Neural progenitor cell (in vitro differentiated cells): ENCODE results near the gene AFF4. TPM values are rescaled to one million over a fixed set of nuclear protein-coding genes. Genes with fewer than 3 reads are reported as not detected.

Experiments
- DNase-seq: peaks from one replicate; pipeline ENCODE4 v3.0.0-alpha.2; 2016; ENCODE audit warnings: low spot score
- H2AFZ ChIP-seq: fragments of 200-600 bp; sonication (generic); replicated peaks from 2 replicates; pipeline ENCODE4 v1.6.1; 2016; ENCODE audit warnings: antibody characterized with exemption
- H3F3A ChIP-seq: fragments of 200-600 bp; sonication (generic); 2 replicates; pipeline ENCODE4 v1.6.1; 2016; ENCODE audit warnings: antibody characterized with exemption, low read depth
- H3K27ac ChIP-seq: fragments of 200-600 bp; sonication (generic); 2 replicates; pipeline ENCODE4 v1.5.1; 2016; ENCODE audit warnings: mild to moderate bottlenecking
- H3K27me3 ChIP-seq: fragments of 200-600 bp; sonication (generic); 2 replicates; pipeline ENCODE4 v1.6.1; 2016; ENCODE audit warnings: mild to moderate bottlenecking, moderate library complexity
- H3K36me3 ChIP-seq: fragments of 200-600 bp; sonication (generic); 2 replicates; pipeline ENCODE4 v1.5.1; 2016
- H3K4me1 ChIP-seq: fragments of 200-600 bp; sonication (generic); 2 replicates; pipeline ENCODE4 v1.6.1; 2016; ENCODE audit warnings: mixed run types
- H3K4me2 ChIP-seq: fragments of 200-600 bp; sonication (generic); 2 replicates; pipeline ENCODE4 v1.6.1; 2016
- H3K4me3 ChIP-seq: fragments of 200-600 bp; sonication (generic); 2 replicates; pipeline ENCODE4 v1.5.1; 2016
- H3K79me2 ChIP-seq: fragments of 200-600 bp; sonication (generic); 2 replicates; pipeline ENCODE4 v1.6.1; 2016; ENCODE audit warnings: low read depth
- H3K9ac ChIP-seq: fragments of 200-600 bp; sonication (generic); 2 replicates; pipeline ENCODE4 v1.6.1; 2016
- H3K9me3 ChIP-seq: fragments of 200-600 bp; sonication (generic); 2 replicates; pipeline ENCODE4 v1.5.1; 2016; ENCODE audit warnings: low read depth
- H4K20me1 ChIP-seq: fragments of 200-600 bp; sonication (generic); 2 replicates; pipeline ENCODE4 v1.6.1; 2016; ENCODE audit warnings: low read depth
- H3K27ac Mint-ChIP-seq: 3 replicates; pipeline ENCODE4 v1.8.0; 2021; ENCODE audit warnings: mixed read lengths
- H3K27me3 Mint-ChIP-seq: 2 replicates; pipeline ENCODE4 v1.8.0; 2022; ENCODE audit warnings: low read depth, mild to moderate bottlenecking, inconsistent platforms, moderate library complexity, mixed read lengths; ENCODE audit not compliant: insufficient read depth
- H3K36me3 Mint-ChIP-seq: 3 replicates; pipeline ENCODE4 v1.8.0; 2021; ENCODE audit warnings: mixed read lengths
- H3K4me1 Mint-ChIP-seq: 3 replicates; pipeline ENCODE4 v1.8.0; 2021; ENCODE audit warnings: mixed read lengths
- H3K4me3 Mint-ChIP-seq: 3 replicates; pipeline ENCODE4 v1.8.0; 2021; ENCODE audit warnings: mild to moderate bottlenecking, moderate library complexity, mixed read lengths
- H3K9me3 Mint-ChIP-seq: 3 replicates; pipeline ENCODE4 v1.8.0; 2020; ENCODE audit warnings: mixed read lengths
- EZH2 ChIP-seq: fragments of 200-600 bp; sonication (generic); IDR thresholded peaks from 2 replicates; pipeline ENCODE4 v1.6.1; 2017; ENCODE audit warnings: antibody characterized with exemption, mild to moderate bottlenecking, moderate library complexity
- EZH2phosphoT487 ChIP-seq: fragments of 200-600 bp; sonication (generic); IDR thresholded peaks from 2 replicates; pipeline ENCODE4 v1.6.1; 2017; ENCODE audit warnings: antibody characterized with exemption
- total RNA-seq: library from RNA; depleted of rRNA; stranded (reverse); fragments of >200 nt; gene quantifications from 2 replicates; pipeline ENCODE4 v1.2.3, GENCODE V29; 2015; ENCODE audit warnings: low replicate concordance
- TF ChIP-seq, protein P1 (sequence below): fragments of 200-600 bp; sonication (generic); IDR thresholded peaks from 2 replicates; pipeline ENCODE4 v1.5.1; 2017; ENCODE audit warnings: antibody characterized with exemption, mild to moderate bottlenecking

Gene AFF4
- total RNA-seq, 1 donor from 2014 or later, result 63.6 TPM

DNA sequence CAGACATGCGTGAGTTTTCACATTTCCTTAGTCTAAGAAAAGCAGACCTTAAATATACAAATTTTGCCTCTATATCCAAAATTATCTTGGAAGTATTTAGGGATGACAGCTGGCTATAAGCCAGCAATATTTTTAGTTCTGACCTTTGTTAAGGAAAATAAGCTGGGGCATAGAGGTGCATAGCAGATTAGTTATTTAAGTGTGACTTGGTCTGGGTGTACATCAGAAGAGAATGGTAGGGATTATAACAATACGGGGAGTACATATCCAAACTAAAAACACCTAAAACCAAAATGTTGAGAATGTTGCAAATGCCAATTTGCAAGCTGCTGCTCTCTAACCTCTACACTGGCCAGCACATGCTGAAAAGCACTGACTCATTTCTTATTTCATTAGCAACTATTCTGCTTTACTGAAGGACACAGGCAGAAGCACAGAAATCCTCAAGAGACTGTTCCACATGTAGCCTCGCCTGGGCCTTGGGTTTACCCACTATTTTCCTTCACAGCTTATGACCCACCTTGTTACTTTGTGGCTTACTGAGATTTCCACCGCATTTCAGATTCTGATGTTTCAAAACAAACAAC is 67.6 kb downstream of the AFF4 start:
- Mint-ChIP-seq H3K27ac (no peak overlapping the region), H3K9me3 (no peaks in the 10 kb centered on the region)
- DNase-seq, result no peak

GRCh38 chr5:132890817-132891216 is 72.6 kb downstream of the AFF4 start:
- Mint-ChIP-seq H3K4me1 (peaks cover 9% of the 10 kb centered on the region), H3K9me3 (no peaks in the 10 kb centered on the region), H3K27ac (no peak overlapping the region), H3K36me3 (peaks cover 39% of the 10 kb centered on the region), H3K4me3 (no peak overlapping the region), H3K27me3 (no peaks in the 10 kb centered on the region)
- Histone ChIP-seq H3F3A (peaks cover 12% of the 10 kb centered on the region), H2AFZ (no peak overlapping the region), H3K4me3 (no peak overlapping the region), H4K20me1 (peaks cover 4% of the 10 kb centered on the region), H3K79me2 (peaks cover 9% of the 10 kb centered on the region), H3K36me3 (peaks cover 60% of the 10 kb centered on the region), H3K4me2 (no peak overlapping the region), H3K27ac (no peak overlapping the region), H3K27me3 (no peaks in the 10 kb centered on the region), H3K9ac (no peak overlapping the region), H3K9me3 (no peaks in the 10 kb centered on the region), H3K4me1 (no peaks in the 10 kb centered on the region)
- TF ChIP-seq, protein P1, sequence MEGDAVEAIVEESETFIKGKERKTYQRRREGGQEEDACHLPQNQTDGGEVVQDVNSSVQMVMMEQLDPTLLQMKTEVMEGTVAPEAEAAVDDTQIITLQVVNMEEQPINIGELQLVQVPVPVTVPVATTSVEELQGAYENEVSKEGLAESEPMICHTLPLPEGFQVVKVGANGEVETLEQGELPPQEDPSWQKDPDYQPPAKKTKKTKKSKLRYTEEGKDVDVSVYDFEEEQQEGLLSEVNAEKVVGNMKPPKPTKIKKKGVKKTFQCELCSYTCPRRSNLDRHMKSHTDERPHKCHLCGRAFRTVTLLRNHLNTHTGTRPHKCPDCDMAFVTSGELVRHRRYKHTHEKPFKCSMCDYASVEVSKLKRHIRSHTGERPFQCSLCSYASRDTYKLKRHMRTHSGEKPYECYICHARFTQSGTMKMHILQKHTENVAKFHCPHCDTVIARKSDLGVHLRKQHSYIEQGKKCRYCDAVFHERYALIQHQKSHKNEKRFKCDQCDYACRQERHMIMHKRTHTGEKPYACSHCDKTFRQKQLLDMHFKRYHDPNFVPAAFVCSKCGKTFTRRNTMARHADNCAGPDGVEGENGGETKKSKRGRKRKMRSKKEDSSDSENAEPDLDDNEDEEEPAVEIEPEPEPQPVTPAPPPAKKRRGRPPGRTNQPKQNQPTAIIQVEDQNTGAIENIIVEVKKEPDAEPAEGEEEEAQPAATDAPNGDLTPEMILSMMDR, result no peak
- TF ChIP-seq EZH2phosphoT487 (no peak), EZH2 (no peak)
- DNase-seq, result no peak

More for the DNA sequence above, 67.6 kb downstream of the AFF4 start:
- Histone ChIP-seq H3K27ac (no peak overlapping the region), H4K20me1 (peaks cover 4% of the 10 kb centered on the region), H3K27me3 (no peaks in the 10 kb centered on the region), H3F3A (peaks cover 7% of the 10 kb centered on the region), H2AFZ (no peak overlapping the region), H3K9ac (no peak overlapping the region), H3K4me2 (no peak overlapping the region), H3K4me1 (no peaks in the 10 kb centered on the region), H3K9me3 (no peaks in the 10 kb centered on the region), H3K4me3 (no peak overlapping the region), H3K36me3 (peaks cover 28% of the 10 kb centered on the region), H3K79me2 (peaks cover 9% of the 10 kb centered on the region)
- peaks cover 34% of the 10 kb centered on the region for H3K36me3 Mint-ChIP-seq
- TF ChIP-seq, protein P1, result no peak
- TF ChIP-seq EZH2phosphoT487, result no peak
- no peak for TF ChIP-seq EZH2
- H3K4me1 Mint-ChIP-seq, result no peaks in the 10 kb centered on the region
- no peaks in the 10 kb centered on the region for H3K27me3 Mint-ChIP-seq
- no peak overlapping the region for H3K4me3 Mint-ChIP-seq

- Mint-ChIP-seq H3K27ac (no peak overlapping the region), H3K4me3 (no peak overlapping the region), H3K27me3 (no peaks in the 10 kb centered on the region), H3K36me3 (peaks cover 37% of the 10 kb centered on the region), H3K4me1 (peaks cover 18% of the 10 kb centered on the region), H3K9me3 (no peaks in the 10 kb centered on the region)
- Histone ChIP-seq H3K4me1 (no peaks in the 10 kb centered on the region), H3K27ac (no peak overlapping the region), H3K4me2 (no peak overlapping the region), H4K20me1 (peaks cover 4% of the 10 kb centered on the region), H3K4me3 (no peak overlapping the region), H3K9me3 (no peaks in the 10 kb centered on the region), H3F3A (peaks cover 19% of the 10 kb centered on the region), H3K27me3 (no peaks in the 10 kb centered on the region), H2AFZ (no peak overlapping the region), H3K9ac (no peak overlapping the region), H3K36me3 (peaks cover 52% of the 10 kb centered on the region), H3K79me2 (peaks cover under 1% of the 10 kb centered on the region)
- TF ChIP-seq EZH2, result no peak
- TF ChIP-seq, protein P1, result no peak
- DNase-seq, result no peak
These were observed 73.9 kb downstream of the AFF4 start for GRCh38 chr5:132889501-132889900.
